Measurements from ENCODE around the gene RBMS3.

DNA sequence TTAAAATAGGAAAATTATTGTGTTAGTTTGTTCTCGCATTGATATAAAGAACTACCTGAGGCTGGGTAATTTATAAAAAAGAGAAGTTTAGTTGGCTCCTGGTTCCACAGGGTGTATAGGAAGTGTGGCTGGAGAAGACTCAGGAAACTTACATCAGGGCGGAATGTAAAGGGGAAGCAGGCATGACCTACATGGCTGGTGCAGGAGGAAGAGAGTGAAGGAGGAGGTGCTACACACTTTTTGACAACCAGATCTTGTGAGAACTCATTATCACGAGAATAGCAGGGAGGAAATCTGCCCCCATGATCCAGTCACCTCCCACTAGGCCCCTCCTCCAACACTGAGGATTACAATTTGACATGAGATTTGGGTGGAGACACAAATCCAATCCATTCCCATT, 490.7 kb downstream of the RBMS3 start:
- TF ChIP-seq, protein P1, sequence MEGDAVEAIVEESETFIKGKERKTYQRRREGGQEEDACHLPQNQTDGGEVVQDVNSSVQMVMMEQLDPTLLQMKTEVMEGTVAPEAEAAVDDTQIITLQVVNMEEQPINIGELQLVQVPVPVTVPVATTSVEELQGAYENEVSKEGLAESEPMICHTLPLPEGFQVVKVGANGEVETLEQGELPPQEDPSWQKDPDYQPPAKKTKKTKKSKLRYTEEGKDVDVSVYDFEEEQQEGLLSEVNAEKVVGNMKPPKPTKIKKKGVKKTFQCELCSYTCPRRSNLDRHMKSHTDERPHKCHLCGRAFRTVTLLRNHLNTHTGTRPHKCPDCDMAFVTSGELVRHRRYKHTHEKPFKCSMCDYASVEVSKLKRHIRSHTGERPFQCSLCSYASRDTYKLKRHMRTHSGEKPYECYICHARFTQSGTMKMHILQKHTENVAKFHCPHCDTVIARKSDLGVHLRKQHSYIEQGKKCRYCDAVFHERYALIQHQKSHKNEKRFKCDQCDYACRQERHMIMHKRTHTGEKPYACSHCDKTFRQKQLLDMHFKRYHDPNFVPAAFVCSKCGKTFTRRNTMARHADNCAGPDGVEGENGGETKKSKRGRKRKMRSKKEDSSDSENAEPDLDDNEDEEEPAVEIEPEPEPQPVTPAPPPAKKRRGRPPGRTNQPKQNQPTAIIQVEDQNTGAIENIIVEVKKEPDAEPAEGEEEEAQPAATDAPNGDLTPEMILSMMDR (IDR thresholded peaks at IDR 0.05 in 2 of 3, conservative IDR thresholded peaks at IDR 0.05 in 1 of 3; ENCODE audit: borderline replicate concordance in 1 of 3, insufficient read depth in 1 of 3, low read depth in 2 of 3, low read length in 2 of 3): no peak
- no peak for TF ChIP-seq ELF1 (IDR thresholded peaks at IDR 0.05; ENCODE audit: borderline replicate concordance, low read depth)
- no peak for TF ChIP-seq POLR2A (IDR thresholded peaks at IDR 0.05; ENCODE audit: borderline replicate concordance, extremely low read depth, insufficient read depth, insufficient read length)
- TF ChIP-seq, protein P2, sequence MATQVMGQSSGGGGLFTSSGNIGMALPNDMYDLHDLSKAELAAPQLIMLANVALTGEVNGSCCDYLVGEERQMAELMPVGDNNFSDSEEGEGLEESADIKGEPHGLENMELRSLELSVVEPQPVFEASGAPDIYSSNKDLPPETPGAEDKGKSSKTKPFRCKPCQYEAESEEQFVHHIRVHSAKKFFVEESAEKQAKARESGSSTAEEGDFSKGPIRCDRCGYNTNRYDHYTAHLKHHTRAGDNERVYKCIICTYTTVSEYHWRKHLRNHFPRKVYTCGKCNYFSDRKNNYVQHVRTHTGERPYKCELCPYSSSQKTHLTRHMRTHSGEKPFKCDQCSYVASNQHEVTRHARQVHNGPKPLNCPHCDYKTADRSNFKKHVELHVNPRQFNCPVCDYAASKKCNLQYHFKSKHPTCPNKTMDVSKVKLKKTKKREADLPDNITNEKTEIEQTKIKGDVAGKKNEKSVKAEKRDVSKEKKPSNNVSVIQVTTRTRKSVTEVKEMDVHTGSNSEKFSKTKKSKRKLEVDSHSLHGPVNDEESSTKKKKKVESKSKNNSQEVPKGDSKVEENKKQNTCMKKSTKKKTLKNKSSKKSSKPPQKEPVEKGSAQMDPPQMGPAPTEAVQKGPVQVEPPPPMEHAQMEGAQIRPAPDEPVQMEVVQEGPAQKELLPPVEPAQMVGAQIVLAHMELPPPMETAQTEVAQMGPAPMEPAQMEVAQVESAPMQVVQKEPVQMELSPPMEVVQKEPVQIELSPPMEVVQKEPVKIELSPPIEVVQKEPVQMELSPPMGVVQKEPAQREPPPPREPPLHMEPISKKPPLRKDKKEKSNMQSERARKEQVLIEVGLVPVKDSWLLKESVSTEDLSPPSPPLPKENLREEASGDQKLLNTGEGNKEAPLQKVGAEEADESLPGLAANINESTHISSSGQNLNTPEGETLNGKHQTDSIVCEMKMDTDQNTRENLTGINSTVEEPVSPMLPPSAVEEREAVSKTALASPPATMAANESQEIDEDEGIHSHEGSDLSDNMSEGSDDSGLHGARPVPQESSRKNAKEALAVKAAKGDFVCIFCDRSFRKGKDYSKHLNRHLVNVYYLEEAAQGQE (IDR thresholded peaks at IDR 0.05; ENCODE audit: low read depth): no peak
- TF ChIP-seq, protein P3, sequence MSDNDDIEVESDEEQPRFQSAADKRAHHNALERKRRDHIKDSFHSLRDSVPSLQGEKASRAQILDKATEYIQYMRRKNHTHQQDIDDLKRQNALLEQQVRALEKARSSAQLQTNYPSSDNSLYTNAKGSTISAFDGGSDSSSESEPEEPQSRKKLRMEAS (IDR thresholded peaks at IDR 0.05): no peak
- no peak for TF ChIP-seq RAD21 (IDR thresholded peaks at IDR 0.05; ENCODE audit: low read depth)
- no peak for TF ChIP-seq YY1 (IDR thresholded peaks at IDR 0.05; ENCODE audit: extremely low read depth, insufficient replicate concordance, low read depth, low read length)
- TF ChIP-seq POLR2AphosphoS5 (IDR thresholded peaks at IDR 0.05; ENCODE audit: low read depth, low read length): no peak
- TF ChIP-seq EZH2phosphoT487 (IDR thresholded peaks at IDR 0.05; ENCODE audit: borderline replicate concordance): no peak

Measured in HCT116 (cell line).